ENCODE data around the gene SZT2. TPM values are rescaled to one million over a fixed set of nuclear protein-coding genes. Genes with fewer than 3 reads are reported as not detected.
A peak's percentile ranks its signal among the peaks of the same experiment; 100 is the strongest.
"Not testable (repeated sequence)": the region's sequence is repeated elsewhere in the genome, so short reads cannot be mapped to it uniquely, and the experiment has no call there.

SZT2 gene
- polyA plus RNA-seq, 6 donors from 2014 or later, result 0.77 to 11.6 (median 6.3) TPM

- Mint-ChIP-seq H3K9me3 (no peaks in the 10 kb centered on the region), H3K27me3 (no peaks in the 10 kb centered on the region), H3K4me3 (peak overlapping the region; percentile 84 to 93 (median 90)), H3K27ac (peak overlapping the region; percentile 69 to 92 (median 90)), H3K36me3 (peaks cover 9 to 14% of the 10 kb centered on the region in 2 donors), H3K4me1 (peaks cover 43 to 53% (median 47%) of the 10 kb centered on the region in 3 donors)
- DNase-seq, result no peak
- ATAC-seq (ENCODE audit: low read depth in 2 of 2), result no peak
Measured at GRCh38 chr1:43366601-43367025, 23.1 kb upstream of the SZT2 start.

GRCh38 chr1:43367026-43367903, 22.4 kb upstream of the SZT2 start:
- H3K27ac Mint-ChIP-seq, result peak overlapping the region; percentile 69 to 92 (median 90)
- peaks cover 8 to 9% of the 10 kb centered on the region in 2 donors for H3K36me3 Mint-ChIP-seq
- no peak for DNase-seq
- H3K4me3 Mint-ChIP-seq, result peak overlapping the region; percentile 84 to 93 (median 90)
- no peaks in the 10 kb centered on the region for H3K9me3 Mint-ChIP-seq
- no peaks in the 10 kb centered on the region for H3K27me3 Mint-ChIP-seq
- peak; percentile 19 to 20 for ATAC-seq (ENCODE audit: low read depth in 2 of 2)
- H3K4me1 Mint-ChIP-seq, result peaks cover 43 to 53% (median 47%) of the 10 kb centered on the region in 3 donors

- Mint-ChIP-seq H3K27ac (peak within 1 kb of the TSS; percentile 85 to 99 (median 90)), H3K36me3 (peaks cover 8 to 9% of the 10 kb centered on the region in 2 donors), H3K27me3 (no peaks in the 10 kb centered on the region), H3K4me3 (peak within 1 kb of the TSS; percentile 84 to 99 (median 92)), H3K9me3 (no peaks in the 10 kb centered on the region), H3K4me1 (peaks cover 43 to 53% (median 47%) of the 10 kb centered on the region in 3 donors)
- peak; percentile 89 for DNase-seq
- peak; percentile 79 to 80 for ATAC-seq (ENCODE audit: low read depth in 2 of 2)
Measured at GRCh38 chr1:43367904-43368645, 21.6 kb upstream of the SZT2 start, which contains the start of gene ELOVL1. Gene ELOVL1 (minus strand): TSS chr1:43368011. CDS start chr1:43365609, 2,402 bp downstream.

GRCh38 chr1:43368646-43369020, 21.1 kb upstream of the SZT2 start:
- no peaks in the 10 kb centered on the region for H3K9me3 Mint-ChIP-seq
- no peaks in the 10 kb centered on the region for H3K27me3 Mint-ChIP-seq
- peak overlapping the region; percentile 84 to 99 (median 92) for H3K4me3 Mint-ChIP-seq
- peaks cover 43 to 53% (median 47%) of the 10 kb centered on the region in 3 donors for H3K4me1 Mint-ChIP-seq
- H3K36me3 Mint-ChIP-seq, result peaks cover 7 to 9% of the 10 kb centered on the region in 2 donors
- DNase-seq, result no peak
- H3K27ac Mint-ChIP-seq, result peak overlapping the region; percentile 85 to 99 (median 90)
- ATAC-seq (ENCODE audit: low read depth in 2 of 2), result no peak

DNA sequence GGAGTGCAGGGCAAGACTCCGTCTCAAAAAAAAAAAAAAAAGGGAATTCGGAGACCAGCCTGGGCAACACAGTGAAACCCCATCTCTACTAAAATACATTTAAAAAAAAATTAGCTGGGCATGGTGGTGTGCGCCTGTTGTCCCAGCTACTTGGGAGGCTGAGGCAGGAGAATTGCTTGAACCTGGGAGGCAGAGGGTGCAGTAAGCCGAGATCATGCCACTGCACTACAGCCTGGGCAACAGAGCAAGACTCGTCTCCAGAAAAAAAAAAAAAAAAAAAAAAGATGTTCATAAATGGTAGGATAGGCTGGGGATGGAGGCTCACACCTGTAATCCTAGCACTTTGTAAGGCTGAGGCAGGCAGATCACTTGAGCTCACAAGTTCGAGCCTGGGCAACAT, 19.9 kb upstream of the SZT2 start:
- DNase-seq; H3K36me3 Mint-ChIP-seq; H3K27me3 Mint-ChIP-seq; H3K9me3 Mint-ChIP-seq; ATAC-seq (ENCODE audit: low read depth in 2 of 2): not testable (repeated sequence)
- peak overlapping the region in 1 of 6 donors; percentile 43 for H3K27ac Mint-ChIP-seq
- peaks cover 40 to 46% (median 43%) of the 10 kb centered on the region in 3 donors for H3K4me1 Mint-ChIP-seq
- peak overlapping the region in 2 of 8 donors; percentile 57 to 99 for H3K4me3 Mint-ChIP-seq

DNA sequence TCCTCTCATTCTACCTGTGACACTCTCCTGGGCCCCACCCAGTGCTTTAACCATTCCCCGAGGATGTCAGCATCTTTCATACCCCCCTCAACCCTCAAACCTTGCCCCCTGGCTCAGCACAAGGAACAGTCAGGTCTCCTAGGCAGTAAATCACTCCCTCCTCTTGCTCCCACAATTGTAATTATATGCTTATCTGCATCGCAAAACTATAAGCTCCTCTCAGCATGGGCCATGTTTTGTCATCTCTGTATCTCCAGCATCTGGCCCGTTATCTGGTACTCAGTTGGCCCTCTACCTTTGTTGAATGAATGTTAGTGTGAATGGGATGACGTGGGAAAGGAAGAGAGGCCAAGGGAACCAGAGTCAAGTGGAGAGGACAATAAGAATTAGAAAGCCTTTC, 19.1 kb upstream of the SZT2 start:
- Mint-ChIP-seq H3K4me1 (peaks cover 34 to 40% (median 37%) of the 10 kb centered on the region in 3 donors), H3K27me3 (no peaks in the 10 kb centered on the region), H3K36me3 (no peaks in the 10 kb centered on the region), H3K27ac (peak overlapping the region; percentile 4 to 78 (median 55)), H3K4me3 (peak overlapping the region in 4 of 8 donors; percentile 36 to 73 (median 50)), H3K9me3 (no peaks in the 10 kb centered on the region)
- no peak for ATAC-seq (ENCODE audit: low read depth in 2 of 2)
- no peak for DNase-seq

GRCh38 chr1:43372172-43372571, 17.5 kb upstream of the SZT2 start:
- H3K27me3 Mint-ChIP-seq, result no peaks in the 10 kb centered on the region
- peak overlapping the region in 2 of 6 donors; percentile 35 to 36 for H3K27ac Mint-ChIP-seq
- no peaks in the 10 kb centered on the region for H3K9me3 Mint-ChIP-seq
- DNase-seq, result no peak
- H3K36me3 Mint-ChIP-seq, result no peaks in the 10 kb centered on the region
- no peak for ATAC-seq (ENCODE audit: low read depth in 2 of 2)
- H3K4me1 Mint-ChIP-seq, result peaks cover 26 to 30% (median 29%) of the 10 kb centered on the region in 3 donors
- H3K4me3 Mint-ChIP-seq, result no peak overlapping the region

GRCh38 chr1:43373066-43373940, 16.4 kb upstream of the SZT2 start:
- Mint-ChIP-seq H3K36me3 (no peaks in the 10 kb centered on the region), H3K27me3 (no peaks in the 10 kb centered on the region), H3K4me3 (no peak overlapping the region), H3K4me1 (peaks cover 20 to 27% (median 25%) of the 10 kb centered on the region in 3 donors), H3K27ac (no peak overlapping the region), H3K9me3 (no peaks in the 10 kb centered on the region)
- DNase-seq (no peak), ATAC-seq (ENCODE audit: low read depth in 2 of 2) (no peak)

GRCh38 chr1:43376723-43377235, 12.9 kb upstream of the SZT2 start:
- H3K4me3 Mint-ChIP-seq, result no peak overlapping the region
- no peaks in the 10 kb centered on the region for H3K27me3 Mint-ChIP-seq
- peaks cover 10 to 18% (median 13%) of the 10 kb centered on the region in 3 donors for H3K4me1 Mint-ChIP-seq
- H3K9me3 Mint-ChIP-seq, result no peaks in the 10 kb centered on the region
- H3K27ac Mint-ChIP-seq, result peak overlapping the region in 1 of 6 donors; percentile 75
- peaks cover 7 to 9% of the 10 kb centered on the region in 2 donors for H3K36me3 Mint-ChIP-seq
- no peak for ATAC-seq (ENCODE audit: low read depth in 2 of 2)
- no peak for DNase-seq

GRCh38 chr1:43377831-43378230, 11.9 kb upstream of the SZT2 start:
- no peaks in the 10 kb centered on the region for H3K27me3 Mint-ChIP-seq
- H3K4me3 Mint-ChIP-seq, result no peak overlapping the region
- H3K27ac Mint-ChIP-seq, result no peak overlapping the region

GRCh38 chr1:43379476-43379875, 10.2 kb upstream of the SZT2 start:
- Mint-ChIP-seq H3K9me3 (no peaks in the 10 kb centered on the region), H3K36me3 (peaks cover 15 to 18% of the 10 kb centered on the region in 2 donors), H3K4me3 (no peak overlapping the region), H3K4me1 (peaks cover 10 to 18% (median 13%) of the 10 kb centered on the region in 3 donors), H3K27ac (peak overlapping the region in 1 of 6 donors; percentile 73), H3K27me3 (no peaks in the 10 kb centered on the region)
- DNase-seq, result no peak
- no peak for ATAC-seq (ENCODE audit: low read depth in 2 of 2)

More at GRCh38 chr1:43377831-43378230, 11.9 kb upstream of the SZT2 start:
- ATAC-seq (ENCODE audit: low read depth in 2 of 2), result no peak
- no peak for DNase-seq
- Mint-ChIP-seq H3K4me1 (peaks cover 10 to 18% (median 13%) of the 10 kb centered on the region in 3 donors), H3K36me3 (peaks cover 7 to 13% of the 10 kb centered on the region in 2 donors), H3K9me3 (no peaks in the 10 kb centered on the region)

- DNase-seq (no peak), ATAC-seq (ENCODE audit: low read depth in 2 of 2) (no peak)
- H3K36me3 Mint-ChIP-seq, result peaks cover 24 to 27% of the 10 kb centered on the region in 2 donors
- peak overlapping the region in 1 of 6 donors; percentile 52 for H3K27ac Mint-ChIP-seq
- peaks cover 10 to 19% (median 11%) of the 10 kb centered on the region in 3 donors for H3K4me1 Mint-ChIP-seq
- no peaks in the 10 kb centered on the region for H3K9me3 Mint-ChIP-seq
- H3K27me3 Mint-ChIP-seq, result no peaks in the 10 kb centered on the region
- peak overlapping the region in 1 of 8 donors; percentile 47 for H3K4me3 Mint-ChIP-seq
Measured at GRCh38 chr1:43381612-43382011, 8.1 kb upstream of the SZT2 start.
